Esophagus muscularis mucosa (tissue), 3 donors: ENCODE data around the gene CHL1.

Source experiments
- CTCF ChIP-seq, 3 experiments: fragments of 200-600 bp in 2 of 3; fragments of 450-650 bp in 1 of 3; sonication (generic) in 2 of 3; IDR thresholded peaks; one replicate each; pipeline ENCODE4 v1.5.1; 2017 to 2019; ENCODE audit warnings: antibody characterized with exemption in 3 of 3, mild to moderate bottlenecking in 2 of 3, moderate library complexity in 1 of 3
- POLR2A ChIP-seq: fragments of 450-650 bp; IDR thresholded peaks from one replicate; pipeline ENCODE4 v1.6.1; 2017; ENCODE audit warnings: antibody characterized with exemption, moderate library complexity, mild to moderate bottlenecking, low read depth

- TF ChIP-seq CTCF (IDR thresholded peaks at IDR 0.05) (no peak), POLR2A (no peak)
Measured at GRCh38 chr3:297585-297984, 101.0 kb downstream of the CHL1 start.
